C4-2B (cell line): Measurements from ENCODE around the gene PLN.

ENCODE experiments used
- H3K27ac ChIP-seq: fragments of 450-650 bp; 2 replicates; pipeline ENCODE4 v1.5.1; 2017
- CTCF ChIP-seq: fragments of 450-650 bp; conservative IDR thresholded peaks from 2 replicates; pipeline ENCODE4 v1.5.1; 2017; ENCODE audit warnings: mild to moderate bottlenecking
- ZFX ChIP-seq: fragments of 450-650 bp; IDR thresholded peaks from 2 replicates; pipeline ENCODE4 v1.6.1; 2017

PLN gene

GRCh38 chr6:118553132-118553531, 5.0 kb downstream of the PLN start:
- H3K27ac ChIP-seq: no peak overlapping the region
- TF ChIP-seq CTCF: no peak
- no peak for TF ChIP-seq ZFX

- TF ChIP-seq ZFX (no peak), CTCF (no peak)
- H3K27ac ChIP-seq: no peak overlapping the region
These were observed 6.6 kb downstream of the PLN start for GRCh38 chr6:118554698-118555097.

- H3K27ac ChIP-seq: no peak overlapping the region
- TF ChIP-seq ZFX (no peak), CTCF (no peak)
These were observed 10.5 kb downstream of the PLN start for GRCh38 chr6:118558464-118559217.

GRCh38 chr6:118559659-118560058, 11.6 kb downstream of the PLN start:
- no peak overlapping the region for H3K27ac ChIP-seq
- TF ChIP-seq CTCF (no peak), ZFX (no peak)

GRCh38 chr6:118562248-118562647, 14.2 kb downstream of the PLN start:
- TF ChIP-seq CTCF (no peak), ZFX (no peak)
- no peak overlapping the region for H3K27ac ChIP-seq

GRCh38 chr6:118562959-118563358, 14.9 kb downstream of the PLN start:
- H3K27ac ChIP-seq: no peak overlapping the region
- TF ChIP-seq CTCF (no peak), ZFX (no peak)

- H3K27ac ChIP-seq: no peak overlapping the region
- TF ChIP-seq CTCF (peak; percentile 68), ZFX (no peak)
These were observed 17.3 kb downstream of the PLN start for GRCh38 chr6:118565311-118565960.
